Prostate gland (tissue), 2 donors: Measurements from ENCODE around the gene TMEM61.

ENCODE experiments used
- CTCF ChIP-seq, 4 experiments: fragments of 200-600 bp in 2 of 4; fragments of 450-650 bp in 2 of 4; sonication (generic) in 2 of 4; IDR thresholded peaks; 1 replicate in 3 of 4; 2 replicates in 1 of 4; pipeline ENCODE4 v1.5.1; 2016 to 2019; ENCODE audit warnings: antibody characterized with exemption in 4 of 4, mild to moderate bottlenecking in 2 of 4, moderate library complexity in 2 of 4
- POLR2A ChIP-seq: fragments of 450-650 bp; IDR thresholded peaks from one replicate; pipeline ENCODE4 v1.6.1; 2016; ENCODE audit warnings: antibody characterized with exemption, mild to moderate bottlenecking
- POLR2AphosphoS5 ChIP-seq: sonication (generic); formaldehyde crosslinking; IDR thresholded peaks from one replicate; pipeline ENCODE4 v1.6.1; 2017; ENCODE audit warnings: antibody characterized with exemption

GRCh38 chr1:54980528-54981241 lies at the start of gene TMEM61:
- TF ChIP-seq CTCF (IDR thresholded peaks at IDR 0.05) (no peak), POLR2A (peak; percentile 31), POLR2AphosphoS5 (no peak)
